ENCODE data around the gene PRELID3B.

PRELID3B gene

GRCh38 chr20:59082981-59083380, 40.4 kb upstream of the PRELID3B start:
- no peaks in the 10 kb centered on the region for H3K36me3 ChIP-seq (ENCODE audit: control insufficient read depth in 1 of 2, insufficient read depth in 2 of 2, low read depth in 1 of 2, low read length in 2 of 2)
- no peaks in the 10 kb centered on the region for H3K9me3 ChIP-seq (ENCODE audit: control insufficient read depth, low read length)
- no peak overlapping the region for H4K91ac ChIP-seq (ENCODE audit: low read length)
- H3K4me2 ChIP-seq (ENCODE audit: low read length, poor library complexity, severe bottlenecking): no peak overlapping the region
- H3K79me1 ChIP-seq (replicated peaks; ENCODE audit: low read length, poor library complexity, severe bottlenecking): no peaks in the 10 kb centered on the region
- no peak overlapping the region for H2BK15ac ChIP-seq (ENCODE audit: low read depth, poor library complexity, severe bottlenecking)
- H3K14ac ChIP-seq (ENCODE audit: low read length in 2 of 2): no peak overlapping the region
- no peak overlapping the region for H2AFZ ChIP-seq (ENCODE audit: low read depth, low read length)
- peak overlapping the region in 1 of 2 experiments; percentile 5 for H3K4ac ChIP-seq (ENCODE audit: low read depth in 1 of 2, low read length in 2 of 2)
- H2AK5ac ChIP-seq (ENCODE audit: low read length, severe bottlenecking): no peak overlapping the region
- no peak overlapping the region for H2BK12ac ChIP-seq (ENCODE audit: low read length in 2 of 2)
- no peak overlapping the region for H3K27ac ChIP-seq (ENCODE audit: low read length, poor library complexity, severe bottlenecking)
- H3K4me1 ChIP-seq (ENCODE audit: control insufficient read depth, insufficient read depth, low read depth, low read length): peaks cover 2% of the 10 kb centered on the region
- no peak overlapping the region for H3K4me3 ChIP-seq (ENCODE audit: insufficient read depth in 1 of 2, low read depth in 1 of 2, low read length in 2 of 2)
- peaks cover 0 to 11% of the 10 kb centered on the region in 2 experiments for H3K27me3 ChIP-seq (ENCODE audit: control insufficient read depth in 1 of 2, insufficient read depth in 1 of 2, low read length in 2 of 2)
- peak overlapping the region; percentile 34 for H3K9ac ChIP-seq (ENCODE audit: low read length)
- H3K23ac ChIP-seq (ENCODE audit: low read length in 2 of 2): no peak overlapping the region
- WGBS: 41% methylated on average over 1 of the region's 1 CpG
- no peak overlapping the region for H3K18ac ChIP-seq (ENCODE audit: low read depth in 1 of 2, low read length in 2 of 2)
- no peak for DNase-seq
- no peak overlapping the region for H4K8ac ChIP-seq (ENCODE audit: low read length)
- no peak overlapping the region for H2BK5ac ChIP-seq (ENCODE audit: low read depth, low read length, poor library complexity, severe bottlenecking)
- no peak overlapping the region for H2BK120ac ChIP-seq (ENCODE audit: low read depth, low read length)

- H3K79me1 ChIP-seq (replicated peaks; ENCODE audit: low read length, poor library complexity, severe bottlenecking): no peaks in the 10 kb centered on the region
- no peaks in the 10 kb centered on the region for H3K9me3 ChIP-seq (ENCODE audit: control insufficient read depth, low read length)
- no peak overlapping the region for H2BK15ac ChIP-seq (ENCODE audit: low read depth, poor library complexity, severe bottlenecking)
- H3K9ac ChIP-seq (ENCODE audit: low read length): peak overlapping the region; percentile 34
- no peak overlapping the region for H2AFZ ChIP-seq (ENCODE audit: low read depth, low read length)
- WGBS: 0% methylated on average over 1 of the region's 3 CpGs
- H3K4me1 ChIP-seq (ENCODE audit: control insufficient read depth, insufficient read depth, low read depth, low read length): peaks cover 2% of the 10 kb centered on the region
- DNase-seq: no peak
- no peak overlapping the region for H2AK5ac ChIP-seq (ENCODE audit: low read length, severe bottlenecking)
- H2BK12ac ChIP-seq (ENCODE audit: low read length in 2 of 2): no peak overlapping the region
- no peak overlapping the region for H3K14ac ChIP-seq (ENCODE audit: low read length in 2 of 2)
- H3K4me3 ChIP-seq (ENCODE audit: insufficient read depth in 1 of 2, low read depth in 1 of 2, low read length in 2 of 2): no peak overlapping the region
- no peaks in the 10 kb centered on the region for H3K36me3 ChIP-seq (ENCODE audit: control insufficient read depth in 1 of 2, insufficient read depth in 2 of 2, low read depth in 1 of 2, low read length in 2 of 2)
- H3K27ac ChIP-seq (ENCODE audit: low read length, poor library complexity, severe bottlenecking): no peak overlapping the region
- H2BK5ac ChIP-seq (ENCODE audit: low read depth, low read length, poor library complexity, severe bottlenecking): no peak overlapping the region
- H4K91ac ChIP-seq (ENCODE audit: low read length): no peak overlapping the region
- H3K4ac ChIP-seq (ENCODE audit: low read depth in 1 of 2, low read length in 2 of 2): no peak overlapping the region
- H4K8ac ChIP-seq (ENCODE audit: low read length): no peak overlapping the region
- H3K27me3 ChIP-seq (ENCODE audit: control insufficient read depth in 1 of 2, insufficient read depth in 1 of 2, low read length in 2 of 2): peaks cover 6 to 19% of the 10 kb centered on the region in 2 experiments
- H3K18ac ChIP-seq (ENCODE audit: low read depth in 1 of 2, low read length in 2 of 2): no peak overlapping the region
- no peak overlapping the region for H3K23ac ChIP-seq (ENCODE audit: low read length in 2 of 2)
- H2BK120ac ChIP-seq (ENCODE audit: low read depth, low read length): no peak overlapping the region
- H3K4me2 ChIP-seq (ENCODE audit: low read length, poor library complexity, severe bottlenecking): no peak overlapping the region
Observed at GRCh38 chr20:59082077-59082740, 39.6 kb upstream of the PRELID3B start.

DNA sequence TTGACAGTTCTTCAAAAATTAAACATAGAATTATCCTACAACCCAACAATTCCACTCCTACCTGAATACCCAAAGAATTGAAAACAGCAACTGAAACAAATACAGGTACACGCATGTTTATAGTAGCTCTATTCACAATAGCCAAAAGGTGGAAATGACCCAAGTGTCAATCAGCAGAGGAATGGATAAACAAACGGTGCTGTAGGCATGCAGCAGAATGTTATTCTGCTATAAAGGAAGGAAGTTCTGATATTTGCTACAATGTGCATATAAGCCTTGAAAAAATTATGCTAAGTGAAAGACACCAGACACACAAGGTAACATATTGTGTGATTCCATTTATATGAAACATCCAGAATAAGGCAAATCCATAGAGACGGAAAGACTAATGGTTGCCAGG, 38.5 kb upstream of the PRELID3B start:
- H2AFZ ChIP-seq (ENCODE audit: low read depth, low read length): no peak overlapping the region
- H3K14ac ChIP-seq (ENCODE audit: low read length in 2 of 2): no peak overlapping the region
- H4K8ac ChIP-seq (ENCODE audit: low read length): no peak overlapping the region
- WGBS: 69% methylated on average over 3 of the region's 3 CpGs
- no peak overlapping the region for H3K27ac ChIP-seq (ENCODE audit: low read length, poor library complexity, severe bottlenecking)
- H2BK15ac ChIP-seq (ENCODE audit: low read depth, poor library complexity, severe bottlenecking): no peak overlapping the region
- no peak overlapping the region for H3K9ac ChIP-seq (ENCODE audit: low read length)
- no peaks in the 10 kb centered on the region for H3K79me1 ChIP-seq (replicated peaks; ENCODE audit: low read length, poor library complexity, severe bottlenecking)
- peaks cover 2% of the 10 kb centered on the region for H3K4me1 ChIP-seq (ENCODE audit: control insufficient read depth, insufficient read depth, low read depth, low read length)
- H3K4ac ChIP-seq (ENCODE audit: low read depth in 1 of 2, low read length in 2 of 2): no peak overlapping the region
- H3K18ac ChIP-seq (ENCODE audit: low read depth in 1 of 2, low read length in 2 of 2): no peak overlapping the region
- H3K4me2 ChIP-seq (ENCODE audit: low read length, poor library complexity, severe bottlenecking): no peak overlapping the region
- no peak overlapping the region for H2BK5ac ChIP-seq (ENCODE audit: low read depth, low read length, poor library complexity, severe bottlenecking)
- peaks cover 9 to 30% of the 10 kb centered on the region in 2 experiments for H3K27me3 ChIP-seq (ENCODE audit: control insufficient read depth in 1 of 2, insufficient read depth in 1 of 2, low read length in 2 of 2)
- H2BK12ac ChIP-seq (ENCODE audit: low read length in 2 of 2): no peak overlapping the region
- no peak for DNase-seq
- H3K9me3 ChIP-seq (ENCODE audit: control insufficient read depth, low read length): no peaks in the 10 kb centered on the region
- H3K23ac ChIP-seq (ENCODE audit: low read length in 2 of 2): no peak overlapping the region
- H3K4me3 ChIP-seq (ENCODE audit: insufficient read depth in 1 of 2, low read depth in 1 of 2, low read length in 2 of 2): no peak overlapping the region
- no peak overlapping the region for H4K91ac ChIP-seq (ENCODE audit: low read length)
- H2AK5ac ChIP-seq (ENCODE audit: low read length, severe bottlenecking): no peak overlapping the region
- H2BK120ac ChIP-seq (ENCODE audit: low read depth, low read length): no peak overlapping the region
- H3K36me3 ChIP-seq (ENCODE audit: control insufficient read depth in 1 of 2, insufficient read depth in 2 of 2, low read depth in 1 of 2, low read length in 2 of 2): no peaks in the 10 kb centered on the region

DNA sequence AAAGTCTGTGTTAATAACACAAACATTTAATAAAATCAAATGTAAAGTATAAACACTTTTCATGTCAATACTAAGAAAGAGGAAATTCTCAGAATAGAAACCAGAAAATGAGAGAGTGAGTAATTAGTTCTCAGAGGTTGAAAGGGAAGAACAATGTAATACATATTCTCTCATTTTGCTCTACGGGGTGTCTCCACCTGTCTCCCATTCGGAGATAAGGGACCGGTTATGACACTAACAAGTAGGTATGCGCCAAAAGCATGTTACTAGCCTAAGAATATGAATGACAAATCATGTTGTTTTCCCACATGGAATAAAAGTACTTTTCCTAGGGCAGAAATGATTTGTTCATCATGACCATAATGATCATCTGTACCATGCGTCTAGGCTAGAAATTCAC, 35.6 kb upstream of the PRELID3B start:
- no peak for DNase-seq
- Histone ChIP-seq H3K4me3 (ENCODE audit: insufficient read depth in 1 of 2, low read depth in 1 of 2, low read length in 2 of 2) (no peak overlapping the region), H2BK15ac (ENCODE audit: low read depth, poor library complexity, severe bottlenecking) (no peak overlapping the region), H2BK5ac (ENCODE audit: low read depth, low read length, poor library complexity, severe bottlenecking) (no peak overlapping the region), H2AFZ (ENCODE audit: low read depth, low read length) (no peak overlapping the region), H3K36me3 (ENCODE audit: control insufficient read depth in 1 of 2, insufficient read depth in 2 of 2, low read depth in 1 of 2, low read length in 2 of 2) (no peaks in the 10 kb centered on the region), H3K4me2 (ENCODE audit: low read length, poor library complexity, severe bottlenecking) (no peak overlapping the region), H3K4ac (ENCODE audit: low read depth in 1 of 2, low read length in 2 of 2) (no peak overlapping the region), H3K9ac (ENCODE audit: low read length) (no peak overlapping the region), H2BK12ac (ENCODE audit: low read length in 2 of 2) (no peak overlapping the region), H2AK5ac (ENCODE audit: low read length, severe bottlenecking) (no peak overlapping the region), H3K9me3 (ENCODE audit: control insufficient read depth, low read length) (no peaks in the 10 kb centered on the region), H2BK120ac (ENCODE audit: low read depth, low read length) (no peak overlapping the region), H4K8ac (ENCODE audit: low read length) (no peak overlapping the region), H3K79me1 (replicated peaks; ENCODE audit: low read length, poor library complexity, severe bottlenecking) (no peaks in the 10 kb centered on the region), H3K27ac (ENCODE audit: low read length, poor library complexity, severe bottlenecking) (no peak overlapping the region), H3K23ac (ENCODE audit: low read length in 2 of 2) (no peak overlapping the region), H3K14ac (ENCODE audit: low read length in 2 of 2) (no peak overlapping the region), H3K27me3 (ENCODE audit: control insufficient read depth in 1 of 2, insufficient read depth in 1 of 2, low read length in 2 of 2) (peaks cover 16 to 50% of the 10 kb centered on the region in 2 experiments), H4K91ac (ENCODE audit: low read length) (no peak overlapping the region), H3K18ac (ENCODE audit: low read depth in 1 of 2, low read length in 2 of 2) (no peak overlapping the region), H3K4me1 (ENCODE audit: control insufficient read depth, insufficient read depth, low read depth, low read length) (peaks cover 2% of the 10 kb centered on the region)
- 84% methylated on average over 5 of the region's 5 CpGs for WGBS
